Duodenal mucosa (tissue), 2 donors: ENCODE data around the gene HSFX2.
"Not testable (repeated sequence)": the region's sequence is repeated elsewhere in the genome, so short reads cannot be mapped to it uniquely, and the experiment has no call there.

Experiments
- H3K27ac ChIP-seq: one replicate; pipeline ENCODE4 v1.7.0; 2013; ENCODE audit warnings: low read depth, low read length
- H3K27me3 ChIP-seq, 2 donors: one replicate each; pipeline ENCODE4 v1.7.0; 2013; ENCODE audit warnings: low read length in 2 of 2, control low read depth in 1 of 2; ENCODE audit not compliant: insufficient read depth in 2 of 2, control insufficient read depth in 1 of 2
- H3K36me3 ChIP-seq, 2 donors: one replicate each; pipeline ENCODE4 v1.7.0; 2013; ENCODE audit warnings: low read length in 2 of 2, control low read depth in 1 of 2; ENCODE audit not compliant: insufficient read depth in 2 of 2, control insufficient read depth in 1 of 2
- H3K4me1 ChIP-seq, 2 donors: one replicate each; pipeline ENCODE4 v1.7.0; 2013; ENCODE audit warnings: low read length in 2 of 2, control low read depth in 1 of 2; ENCODE audit not compliant: insufficient read depth in 2 of 2, control insufficient read depth in 1 of 2
- H3K4me3 ChIP-seq, 2 donors: one replicate each; pipeline ENCODE4 v1.7.0; 2013; ENCODE audit warnings: low read length in 2 of 2, low read depth in 1 of 2
- H3K9ac ChIP-seq, 2 donors: one replicate each; pipeline ENCODE4 v1.7.0; 2013; ENCODE audit warnings: low read length in 2 of 2, low read depth in 1 of 2
- H3K9me3 ChIP-seq, 2 donors: one replicate each; pipeline ENCODE4 v1.7.0; 2013; ENCODE audit warnings: low read length in 2 of 2, control low read depth in 1 of 2; ENCODE audit not compliant: control insufficient read depth in 1 of 2

HSFX2 gene

DNA sequence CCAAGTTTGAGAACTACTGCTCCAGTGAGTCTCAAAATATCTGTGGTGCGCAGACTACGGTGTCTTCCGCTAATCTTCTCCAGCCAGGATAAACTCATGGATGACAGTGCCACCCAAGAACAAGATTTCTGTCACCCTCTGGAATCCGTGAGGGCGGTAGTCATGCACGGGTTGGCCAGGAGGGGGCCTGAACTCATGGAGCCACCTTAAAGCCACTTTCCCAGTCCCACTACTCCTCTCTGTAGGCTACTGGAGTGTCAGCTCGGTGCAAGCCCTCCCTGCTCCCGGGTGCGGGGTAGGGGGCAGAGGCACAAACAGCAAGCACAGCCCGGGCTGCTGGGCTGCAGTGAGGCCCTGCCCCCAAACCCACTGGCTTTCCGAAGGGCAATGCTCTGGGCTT is 3.5 kb upstream of the HSFX2 start:
- not testable (repeated sequence) for H3K4me3 ChIP-seq, H3K27me3 ChIP-seq, H3K4me1 ChIP-seq, H3K9me3 ChIP-seq, H3K36me3 ChIP-seq, H3K9ac ChIP-seq, H3K27ac ChIP-seq

DNA sequence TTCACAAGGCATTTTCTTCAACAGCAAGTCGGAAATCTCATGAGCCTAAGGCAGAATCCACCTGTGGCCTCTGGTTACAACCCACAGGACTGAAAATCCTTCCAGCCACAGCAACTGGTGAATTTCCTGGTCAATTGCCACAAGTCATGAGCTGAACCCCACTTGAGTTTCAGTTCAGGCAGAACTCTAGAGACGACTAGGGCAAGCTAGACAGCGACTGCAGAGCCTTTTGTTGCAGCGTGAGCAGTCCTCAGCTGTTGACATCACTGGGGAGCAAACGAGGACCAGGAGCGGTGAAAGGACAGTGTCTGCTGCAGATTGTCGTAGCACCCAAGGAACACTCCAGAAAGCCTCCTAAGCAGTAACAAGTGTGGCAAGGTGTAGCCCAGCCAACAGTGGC is 829 bp upstream of the HSFX2 start:
- not testable (repeated sequence) for H3K27me3 ChIP-seq, H3K36me3 ChIP-seq

DNA sequence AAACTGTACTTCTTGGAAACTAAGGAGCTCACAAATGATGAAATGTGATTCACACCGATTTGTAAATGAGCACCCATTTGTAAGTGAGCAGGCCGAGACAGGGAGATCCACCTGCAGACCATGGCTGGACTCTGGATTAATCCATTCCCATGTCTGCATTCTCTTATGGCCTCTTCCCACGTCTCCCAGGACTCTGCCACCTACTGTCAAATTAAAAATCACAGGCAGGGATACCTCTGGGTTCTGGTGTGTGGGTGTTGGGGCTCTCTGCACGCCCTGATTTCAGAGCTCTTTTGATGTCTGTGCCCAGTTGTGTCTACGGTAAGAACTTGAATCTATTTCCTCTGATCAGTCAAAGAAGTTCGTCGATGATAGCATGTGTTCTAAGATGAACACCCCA is 4.1 kb downstream of the HSFX2 start:
- H3K27me3 ChIP-seq, H3K27ac ChIP-seq, H3K9me3 ChIP-seq, H3K9ac ChIP-seq, H3K4me3 ChIP-seq, H3K4me1 ChIP-seq, H3K36me3 ChIP-seq: not testable (repeated sequence)

More for the DNA sequence above, 829 bp upstream of the HSFX2 start:
- H3K9me3 ChIP-seq, H3K4me3 ChIP-seq, H3K27ac ChIP-seq, H3K4me1 ChIP-seq, H3K9ac ChIP-seq: not testable (repeated sequence)

DNA sequence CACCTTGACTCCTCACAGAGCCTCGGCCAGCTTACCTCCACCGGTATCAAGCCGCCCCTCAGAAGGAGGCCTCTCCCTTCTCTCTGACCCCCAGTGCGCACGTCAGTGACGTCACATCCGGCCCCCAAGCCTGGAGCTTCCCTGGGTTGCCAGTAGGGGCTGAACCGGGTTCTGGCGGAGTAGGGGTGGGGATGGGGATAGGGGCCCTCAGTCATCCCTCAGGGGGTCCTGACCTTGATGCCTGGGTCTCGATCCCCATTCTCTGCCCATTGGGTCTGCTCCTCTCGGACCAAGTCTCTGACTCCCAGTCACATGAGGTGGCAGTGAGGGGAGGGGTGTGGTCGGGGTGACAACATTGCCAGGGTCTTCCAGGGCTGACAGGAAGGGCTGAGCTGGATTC is 7.8 kb downstream of the HSFX2 start, which contains the start of gene MAGEA9B:
Gene MAGEA9B, minus strand, starts transcription at position 101 of the 400 bp plus-strand sequence. CDS start 4,280 bp downstream, outside the sequence.
- not testable (repeated sequence) for H3K9ac ChIP-seq, H3K4me1 ChIP-seq, H3K4me3 ChIP-seq, H3K36me3 ChIP-seq, H3K9me3 ChIP-seq, H3K27ac ChIP-seq, H3K27me3 ChIP-seq

DNA sequence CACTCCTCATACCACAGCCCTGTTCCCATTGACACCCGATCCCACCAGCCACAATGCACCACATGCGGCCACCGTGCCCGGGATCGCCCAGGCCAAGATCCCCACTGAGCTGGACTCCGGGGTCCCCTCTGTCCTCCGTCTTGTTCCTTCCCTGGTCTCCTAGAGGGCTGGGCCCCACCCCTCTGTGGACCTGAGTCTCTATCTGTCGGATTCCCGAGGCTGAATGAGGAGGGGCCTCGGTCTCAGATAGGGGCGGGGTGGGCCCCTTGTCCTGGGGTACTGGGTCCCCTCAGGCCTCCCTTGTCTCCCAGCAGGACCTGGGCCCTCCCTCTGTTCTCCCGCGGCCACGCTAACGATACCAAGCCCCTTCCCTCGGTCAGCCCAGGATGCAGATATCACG is 9.5 kb downstream of the HSFX2 start:
- not testable (repeated sequence) for H3K27me3 ChIP-seq, H3K4me1 ChIP-seq, H3K4me3 ChIP-seq, H3K9me3 ChIP-seq, H3K9ac ChIP-seq, H3K27ac ChIP-seq, H3K36me3 ChIP-seq

DNA sequence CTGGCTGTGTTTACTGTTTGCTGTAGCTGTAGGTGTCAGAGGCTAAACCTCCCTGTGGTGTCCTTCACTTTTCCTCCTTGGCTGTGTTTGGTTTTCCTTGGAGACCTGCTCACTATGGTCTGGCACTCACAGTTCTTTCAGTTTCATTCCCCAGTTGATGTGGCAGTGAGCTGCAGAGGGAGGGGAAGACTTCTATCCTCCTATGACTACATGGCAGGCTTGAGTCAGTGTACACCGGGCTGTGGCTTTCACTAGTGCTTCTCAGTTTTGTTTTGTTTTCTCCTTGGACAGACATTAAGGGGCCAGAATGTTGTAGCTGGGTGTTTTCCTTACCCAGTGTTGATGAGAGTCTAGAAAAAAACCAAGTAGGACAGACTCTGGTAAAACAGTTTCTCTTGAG is 21.7 kb downstream of the HSFX2 start:
- not testable (repeated sequence) for H3K36me3 ChIP-seq, H3K4me3 ChIP-seq, H3K4me1 ChIP-seq, H3K9ac ChIP-seq, H3K27me3 ChIP-seq, H3K27ac ChIP-seq, H3K9me3 ChIP-seq

DNA sequence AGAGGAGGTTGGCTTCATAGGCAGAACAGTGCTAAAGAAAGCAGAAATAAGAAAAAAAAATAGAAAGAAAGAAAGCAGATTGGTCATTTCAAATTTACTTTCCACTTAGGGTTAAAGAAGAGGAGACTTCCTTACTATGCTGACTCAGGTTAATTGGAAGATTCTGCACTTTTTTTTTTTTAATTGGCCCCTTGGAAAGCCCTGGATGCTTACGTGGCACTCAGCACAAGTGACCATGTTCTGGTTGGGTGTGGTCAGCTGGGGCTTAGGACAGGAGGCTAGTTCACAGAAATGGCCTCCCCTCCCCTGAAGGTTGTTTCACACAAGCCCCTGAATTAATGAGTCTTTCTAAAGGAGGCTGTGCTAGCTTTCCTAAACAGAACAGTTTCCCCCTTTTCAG is 22.4 kb downstream of the HSFX2 start:
- H3K27me3 ChIP-seq, result no peaks in the 10 kb centered on the region
- no peaks in the 10 kb centered on the region for H3K4me1 ChIP-seq
- no peaks in the 10 kb centered on the region for H3K9me3 ChIP-seq
- no peak overlapping the region for H3K4me3 ChIP-seq
- H3K36me3 ChIP-seq, result no peaks in the 10 kb centered on the region
- no peak overlapping the region for H3K27ac ChIP-seq
- H3K9ac ChIP-seq, result no peak overlapping the region

DNA sequence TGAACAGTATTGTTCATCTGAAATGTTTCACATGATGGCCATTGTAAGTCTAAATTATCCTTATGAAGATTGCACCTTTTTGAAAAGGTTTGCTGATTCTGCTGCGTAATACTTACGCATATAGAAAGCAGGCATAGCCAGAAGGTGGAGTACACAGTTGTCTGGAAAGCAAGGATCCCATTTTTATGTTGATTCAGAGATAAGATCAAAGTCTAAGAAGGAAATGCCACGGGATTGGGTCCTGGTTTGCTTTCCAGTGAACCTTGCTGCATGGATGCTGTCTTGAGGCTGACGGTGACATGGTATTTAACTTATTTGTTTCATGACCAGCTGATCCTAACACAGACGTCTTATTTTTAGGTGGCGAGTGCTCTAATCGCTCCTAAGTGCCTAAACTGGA is 23.3 kb downstream of the HSFX2 start:
- H3K9ac ChIP-seq, result no peak overlapping the region
- H3K9me3 ChIP-seq, result no peaks in the 10 kb centered on the region
- no peaks in the 10 kb centered on the region for H3K36me3 ChIP-seq
- H3K4me1 ChIP-seq, result no peaks in the 10 kb centered on the region
- H3K4me3 ChIP-seq, result no peak overlapping the region
- no peaks in the 10 kb centered on the region for H3K27me3 ChIP-seq
- no peak overlapping the region for H3K27ac ChIP-seq

DNA sequence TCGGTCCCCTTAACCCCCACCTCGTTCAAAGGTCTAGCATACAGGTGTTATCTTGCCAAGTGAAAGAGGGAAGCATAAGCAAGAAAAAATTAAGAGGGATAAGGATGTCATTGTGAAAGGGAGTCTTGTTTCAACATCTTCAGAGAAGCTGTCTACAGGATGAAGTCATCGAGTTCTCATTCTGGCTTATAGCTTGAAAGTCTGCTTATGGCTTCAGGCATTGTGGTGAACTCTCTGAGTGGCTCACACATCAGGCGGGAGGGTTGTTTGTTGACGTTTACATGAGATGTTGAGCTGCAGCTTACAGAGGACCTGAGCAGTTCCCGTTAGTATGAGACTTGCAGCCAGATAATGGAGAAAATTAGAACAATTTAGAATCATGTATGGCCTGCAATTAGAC is 24.4 kb downstream of the HSFX2 start:
- H3K9me3 ChIP-seq, result no peaks in the 10 kb centered on the region
- H3K4me3 ChIP-seq, result no peak overlapping the region
- no peak overlapping the region for H3K9ac ChIP-seq
- H3K27me3 ChIP-seq, result no peaks in the 10 kb centered on the region
- H3K4me1 ChIP-seq, result no peaks in the 10 kb centered on the region
- H3K36me3 ChIP-seq, result no peaks in the 10 kb centered on the region
- no peak overlapping the region for H3K27ac ChIP-seq

DNA sequence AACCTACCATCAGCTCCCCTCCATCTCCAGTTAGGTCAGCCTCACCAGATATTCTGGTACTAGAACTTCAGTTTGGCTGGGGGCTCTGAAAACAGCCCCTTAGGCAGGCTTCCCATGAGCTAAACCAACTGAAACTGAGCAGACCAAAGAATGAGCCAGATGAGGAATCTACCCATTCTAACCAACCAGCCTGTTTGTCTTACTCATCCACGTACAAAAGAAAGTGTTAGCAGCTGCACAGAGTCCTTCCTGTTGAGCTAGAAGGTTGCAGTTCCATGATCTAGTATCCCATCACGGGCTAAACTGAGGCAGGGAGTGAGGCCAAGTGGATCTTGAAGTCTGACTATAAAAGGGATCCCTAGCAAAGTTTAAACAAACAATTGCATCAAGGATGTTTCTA is 25.3 kb downstream of the HSFX2 start:
- Histone ChIP-seq H3K27ac (no peak overlapping the region), H3K27me3 (no peaks in the 10 kb centered on the region), H3K9ac (no peak overlapping the region), H3K9me3 (no peaks in the 10 kb centered on the region), H3K4me3 (no peak overlapping the region), H3K36me3 (no peaks in the 10 kb centered on the region), H3K4me1 (no peaks in the 10 kb centered on the region)

DNA sequence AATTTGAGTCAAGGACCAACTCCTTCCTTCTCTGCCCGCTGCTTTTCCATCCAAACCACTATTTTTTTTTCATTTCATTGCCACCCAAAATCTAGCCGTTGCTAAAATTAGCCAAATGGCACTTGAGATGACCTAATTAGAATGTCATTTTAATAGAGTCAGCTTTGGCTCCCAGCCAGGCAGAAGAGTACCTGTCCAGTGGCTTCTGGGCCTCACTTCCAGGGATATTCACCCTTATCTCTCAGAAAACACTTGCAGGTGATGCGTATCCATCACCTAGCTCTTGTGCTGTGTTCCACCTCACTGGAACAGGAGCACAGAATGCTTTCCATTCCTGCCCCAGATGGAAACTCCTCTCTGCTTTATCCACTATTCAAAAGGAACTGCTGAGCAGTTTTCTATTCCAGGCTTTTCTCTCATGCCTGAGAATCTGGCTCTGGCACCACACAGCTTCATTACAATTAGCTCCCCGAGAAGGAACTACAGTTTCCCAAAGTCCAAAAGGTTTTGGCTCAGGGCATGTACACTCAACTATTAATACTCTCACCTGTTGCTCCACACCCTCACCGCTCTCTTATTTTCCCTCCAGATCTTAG is 26.3 kb downstream of the HSFX2 start:
- H3K4me3 ChIP-seq, result no peak overlapping the region
- H3K27me3 ChIP-seq, result no peaks in the 10 kb centered on the region
- no peaks in the 10 kb centered on the region for H3K36me3 ChIP-seq
- no peak overlapping the region for H3K9ac ChIP-seq
- no peaks in the 10 kb centered on the region for H3K4me1 ChIP-seq
- H3K27ac ChIP-seq, result no peak overlapping the region
- no peaks in the 10 kb centered on the region for H3K9me3 ChIP-seq
